HG02981 (cell line): Measurements from ENCODE around the gene GRID2.
"Not testable (repeated sequence)": the region's sequence is repeated elsewhere in the genome, so short reads cannot be mapped to it uniquely, and the experiment has no call there.

Experiments used
- ATAC-seq: cut with Tn5 transposase; IDR thresholded peaks from one replicate; pipeline ENCODE4 v1.9.1; 2021; ENCODE audit warnings: mild to moderate bottlenecking, moderate library complexity; ENCODE audit not compliant: unreplicated experiment

Gene GRID2

GRCh38 chr4:92433272-92433758, 129.5 kb downstream of the GRID2 start:
- ATAC-seq, result no peak

- ATAC-seq, result not testable (repeated sequence)
These were observed 135.0 kb downstream of the GRID2 start for GRCh38 chr4:92438722-92439121.

GRCh38 chr4:92442131-92442530, 138.4 kb downstream of the GRID2 start:
- ATAC-seq, result not testable (repeated sequence)

GRCh38 chr4:92444143-92444843, 140.5 kb downstream of the GRID2 start:
- not testable (repeated sequence) for ATAC-seq

- no peak for ATAC-seq
These were observed 141.4 kb downstream of the GRID2 start for GRCh38 chr4:92445127-92445526.

GRCh38 chr4:92447255-92447905, 143.6 kb downstream of the GRID2 start:
- ATAC-seq, result no peak

- ATAC-seq, result not testable (repeated sequence)
These were observed 144.4 kb downstream of the GRID2 start for GRCh38 chr4:92448176-92448575.

GRCh38 chr4:92450694-92451093, 146.9 kb downstream of the GRID2 start:
- no peak for ATAC-seq

GRCh38 chr4:92451782-92452181, 148.0 kb downstream of the GRID2 start:
- no peak for ATAC-seq

- ATAC-seq, result not testable (repeated sequence)
These were observed 148.6 kb downstream of the GRID2 start for GRCh38 chr4:92452383-92452782.

GRCh38 chr4:92455329-92455839, 151.6 kb downstream of the GRID2 start:
- ATAC-seq, result no peak

GRCh38 chr4:92455951-92456350, 152.2 kb downstream of the GRID2 start:
- ATAC-seq, result no peak

- no peak for ATAC-seq
These were observed 158.0 kb downstream of the GRID2 start for GRCh38 chr4:92461732-92462131.

GRCh38 chr4:92477298-92477697, 173.5 kb downstream of the GRID2 start:
- ATAC-seq, result no peak

GRCh38 chr4:92483341-92483740, 179.6 kb downstream of the GRID2 start:
- ATAC-seq, result no peak

- no peak for ATAC-seq
These were observed 184.7 kb downstream of the GRID2 start for GRCh38 chr4:92488496-92488895.

GRCh38 chr4:92497141-92497540, 193.4 kb downstream of the GRID2 start:
- ATAC-seq, result no peak

- ATAC-seq, result no peak
These were observed 197.7 kb downstream of the GRID2 start for GRCh38 chr4:92501456-92501855.

GRCh38 chr4:92506933-92507332, 203.2 kb downstream of the GRID2 start:
- ATAC-seq, result no peak

GRCh38 chr4:92514627-92515026, 210.9 kb downstream of the GRID2 start:
- ATAC-seq, result no peak

- no peak for ATAC-seq
These were observed 212.7 kb downstream of the GRID2 start for GRCh38 chr4:92516450-92516849.

GRCh38 chr4:92519727-92520126, 216.0 kb downstream of the GRID2 start:
- no peak for ATAC-seq
